Measurements from ENCODE around the gene KCNJ2. TPM values are rescaled to one million over a fixed set of nuclear protein-coding genes. Genes with fewer than 3 reads are reported as not detected.

Gene KCNJ2
- total and polyA plus RNA-seq, 10 of the 15 experiments (the other 5 are each of a cell fraction or from before 2014, with no cell fraction given): 1.6 to 10.1 (median 3.2) TPM

DNA sequence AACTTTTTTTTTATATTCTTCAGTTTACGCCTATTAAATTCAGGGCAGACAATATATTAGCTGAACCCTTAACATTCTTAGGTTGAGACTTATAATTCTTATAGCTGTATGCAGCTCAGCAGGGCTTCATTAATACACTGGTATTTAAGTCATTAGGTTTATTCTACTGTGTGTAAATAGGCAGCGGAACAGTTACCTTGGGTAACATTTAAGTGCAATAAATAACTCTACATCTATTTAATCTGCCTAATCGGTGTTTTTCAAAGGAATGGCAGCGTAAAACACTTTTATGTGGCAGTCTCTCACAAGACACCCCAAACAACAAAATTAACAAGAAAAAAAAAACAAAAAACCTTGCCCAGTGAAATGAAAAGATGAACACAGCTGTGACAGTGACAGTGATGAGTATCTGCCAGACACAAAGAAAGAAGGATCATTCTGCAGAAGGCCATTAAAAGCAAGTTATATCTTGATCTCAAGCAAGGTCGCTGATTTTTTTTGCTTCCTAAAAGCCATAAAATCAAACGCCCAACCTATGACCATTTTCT is 32.6 kb downstream of the KCNJ2 start:
- no peak overlapping the region for H3K9ac ChIP-seq (ENCODE audit: control insufficient read depth, insufficient read depth, low read length)
- no peaks in the 10 kb centered on the region for H3K36me3 ChIP-seq (ENCODE audit: control insufficient read depth in 2 of 2, insufficient read depth in 2 of 2, low read length in 1 of 2)
- 24% methylated on average over 6 of the region's 6 CpGs for WGBS (ENCODE audit: insufficient coverage, insufficient replicate concordance, low lambda C conversion rate, missing lambda C conversion rate)
- FAIRE-seq: no peak
- intact Hi-C loops (cut with micrococcal nuclease; ENCODE audit: unreplicated experiment) (no loop called here), in situ Hi-C loops (cut with MboI) (no loop called here)
- RAD21 ChIA-PET (ENCODE audit: unreplicated experiment): interaction anchor here (0.9 kb wide), 1 partner anchor 40 kb away, joined by 3 read pairs; no protein-coding TSS in a partner anchor
- H4K20me1 ChIP-seq (ENCODE audit: control insufficient read depth, insufficient read depth): no peaks in the 10 kb centered on the region
- SMC1A ChIA-PET (ENCODE audit: uncharacterized antibody, unreplicated experiment): interaction anchor here (0.7 to 1.8 kb wide), 5 partner anchors 20 to 48 kb away, joined by 3 to 5 read pairs (median 4); no protein-coding TSS in a partner anchor
- no peak overlapping the region for H2AFZ ChIP-seq (ENCODE audit: control insufficient read depth, low read depth, low read length)
- no TSS peak for BruUV-seq (replicated peaks)
- H3K4me1 ChIP-seq (ENCODE audit: control insufficient read depth, insufficient read depth, low read length): no peaks in the 10 kb centered on the region
- ATAC-seq: no peak
- TF ChIP-seq ZNF274 (IDR thresholded peaks at IDR 0.05; ENCODE audit: insufficient read depth, insufficient read length) (no peak), KDM1A (IDR thresholded peaks at IDR 0.05; ENCODE audit: borderline replicate concordance) (no peak), TAF1 (IDR thresholded peaks at IDR 0.05; ENCODE audit: borderline replicate concordance, low read depth, low read length) (no peak), ETV6 (conservative IDR thresholded peaks at IDR 0.05 in 1 of 2, IDR thresholded peaks at IDR 0.05 in 1 of 2; ENCODE audit: borderline replicate concordance in 1 of 2, low read depth in 1 of 2) (no peak), EZH2 (IDR thresholded peaks at IDR 0.05; ENCODE audit: borderline replicate concordance, control insufficient read depth, low read depth, low read length) (no peak), SPI1 (IDR thresholded peaks at IDR 0.05; ENCODE audit: borderline replicate concordance, insufficient read depth, low read depth, low read length) (no peak), POLR2AphosphoS5 (IDR thresholded peaks at IDR 0.05; ENCODE audit: low read length) (no peak), CBX3 (IDR thresholded peaks at IDR 0.05; ENCODE audit: borderline replicate concordance, low read depth) (no peak), NFXL1 (IDR thresholded peaks at IDR 0.05; ENCODE audit: borderline replicate concordance) (no peak), SMARCA5 (IDR thresholded peaks at IDR 0.05) (no peak), IKZF2 (IDR thresholded peaks at IDR 0.05) (no peak), RBBP5 (conservative IDR thresholded peaks at IDR 0.05) (no peak)
- TF ChIP-seq, protein P1, sequence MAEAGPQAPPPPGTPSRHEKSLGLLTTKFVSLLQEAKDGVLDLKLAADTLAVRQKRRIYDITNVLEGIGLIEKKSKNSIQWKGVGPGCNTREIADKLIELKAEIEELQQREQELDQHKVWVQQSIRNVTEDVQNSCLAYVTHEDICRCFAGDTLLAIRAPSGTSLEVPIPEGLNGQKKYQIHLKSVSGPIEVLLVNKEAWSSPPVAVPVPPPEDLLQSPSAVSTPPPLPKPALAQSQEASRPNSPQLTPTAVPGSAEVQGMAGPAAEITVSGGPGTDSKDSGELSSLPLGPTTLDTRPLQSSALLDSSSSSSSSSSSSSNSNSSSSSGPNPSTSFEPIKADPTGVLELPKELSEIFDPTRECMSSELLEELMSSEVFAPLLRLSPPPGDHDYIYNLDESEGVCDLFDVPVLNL (IDR thresholded peaks at IDR 0.05; ENCODE audit: low read depth, low read length): no peak
- TF ChIP-seq, protein P2, sequence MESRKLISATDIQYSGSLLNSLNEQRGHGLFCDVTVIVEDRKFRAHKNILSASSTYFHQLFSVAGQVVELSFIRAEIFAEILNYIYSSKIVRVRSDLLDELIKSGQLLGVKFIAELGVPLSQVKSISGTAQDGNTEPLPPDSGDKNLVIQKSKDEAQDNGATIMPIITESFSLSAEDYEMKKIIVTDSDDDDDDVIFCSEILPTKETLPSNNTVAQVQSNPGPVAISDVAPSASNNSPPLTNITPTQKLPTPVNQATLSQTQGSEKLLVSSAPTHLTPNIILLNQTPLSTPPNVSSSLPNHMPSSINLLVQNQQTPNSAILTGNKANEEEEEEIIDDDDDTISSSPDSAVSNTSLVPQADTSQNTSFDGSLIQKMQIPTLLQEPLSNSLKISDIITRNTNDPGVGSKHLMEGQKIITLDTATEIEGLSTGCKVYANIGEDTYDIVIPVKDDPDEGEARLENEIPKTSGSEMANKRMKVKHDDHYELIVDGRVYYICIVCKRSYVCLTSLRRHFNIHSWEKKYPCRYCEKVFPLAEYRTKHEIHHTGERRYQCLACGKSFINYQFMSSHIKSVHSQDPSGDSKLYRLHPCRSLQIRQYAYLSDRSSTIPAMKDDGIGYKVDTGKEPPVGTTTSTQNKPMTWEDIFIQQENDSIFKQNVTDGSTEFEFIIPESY (IDR thresholded peaks at IDR 0.05): no peak
- CTCF ChIA-PET: no interaction called here
- H3K4me2 ChIP-seq (ENCODE audit: control insufficient read depth, insufficient read depth): no peak overlapping the region
- no peak for DNase-seq (ENCODE audit: low read depth, low spot score)
- no peak overlapping the region for H3K27ac ChIP-seq (ENCODE audit: control insufficient read depth, insufficient read depth)
- H3K27me3 ChIP-seq (replicated peaks in 1 of 2; ENCODE audit: control insufficient read depth in 2 of 2, insufficient read depth in 2 of 2, low read length in 1 of 2): no peaks in the 10 kb centered on the region
- H3K4me3 ChIP-seq: no peak overlapping the region
- POLR2A ChIA-PET: interaction anchor here (1.4 kb wide), 1 partner anchor 31 kb away, joined by 3 read pairs; no protein-coding TSS in a partner anchor
- no peaks in the 10 kb centered on the region for H3K79me2 ChIP-seq (ENCODE audit: control insufficient read depth, insufficient read depth, low read length)
- H3K9me3 ChIP-seq (replicated peaks; ENCODE audit: control insufficient read depth, insufficient read depth, low read length): no peaks in the 10 kb centered on the region
